OCI-LY1 (cell line): ENCODE data around the gene TUBA4A.

Experiments used
- H2AFZ ChIP-seq: fragments of 200-600 bp; sonication (generic), shearing (Covaris generic); 2 replicates; pipeline ENCODE4 v1.6.0; 2014; ENCODE audit warnings: antibody characterized with exemption, mild to moderate bottlenecking, low read length
- H3F3A ChIP-seq: fragments of 200-600 bp; sonication (generic), shearing (Covaris generic); 2 replicates; pipeline ENCODE4 v1.6.0; 2014; ENCODE audit warnings: mild to moderate bottlenecking, antibody characterized with exemption, low read length, moderate library complexity; ENCODE audit not compliant: insufficient read depth
- H3K27ac ChIP-seq: fragments of 200-600 bp; sonication (generic); 2 replicates; pipeline ENCODE4 v1.5.1; 2014; ENCODE audit warnings: low read length, mixed run types, mild to moderate bottlenecking, low read depth; ENCODE audit not compliant: poor library complexity, severe bottlenecking
- H3K27me3 ChIP-seq: fragments of 200-600 bp; sonication (generic); 2 replicates; pipeline ENCODE4 v1.6.0; 2014; ENCODE audit warnings: antibody characterized with exemption, mild to moderate bottlenecking, low read length, moderate library complexity; ENCODE audit not compliant: insufficient read depth
- H3K36me3 ChIP-seq: fragments of 200-600 bp; sonication (generic); 2 replicates; pipeline ENCODE4 v1.6.1; 2014; ENCODE audit warnings: mild to moderate bottlenecking, antibody characterized with exemption, low read length, moderate library complexity, mixed read lengths; ENCODE audit not compliant: insufficient read depth
- H3K4me1 ChIP-seq: fragments of 200-600 bp; sonication (generic); 2 replicates; pipeline ENCODE4 v1.5.1; 2014; ENCODE audit warnings: mild to moderate bottlenecking, low read length, moderate library complexity; ENCODE audit not compliant: insufficient read depth, severe bottlenecking
- H3K4me2 ChIP-seq: fragments of 200-600 bp; sonication (generic), shearing (Covaris generic); 2 replicates; pipeline ENCODE4 v1.6.1; 2014; ENCODE audit warnings: low read length
- H3K4me3 ChIP-seq: fragments of 200-600 bp; sonication (generic); 2 replicates; pipeline ENCODE4 v1.5.1; 2014; ENCODE audit warnings: low read length, low read depth, mild to moderate bottlenecking, mixed read lengths; ENCODE audit not compliant: poor library complexity, severe bottlenecking
- H3K79me2 ChIP-seq: fragments of 200-600 bp; shearing (Covaris generic); 2 replicates; pipeline ENCODE4 v1.6.1; 2016; ENCODE audit warnings: mixed run types, low read length, mixed read lengths; ENCODE audit not compliant: insufficient read depth
- H3K9ac ChIP-seq: fragments of 200-600 bp; sonication (generic), shearing (Covaris generic); 2 replicates; pipeline ENCODE4 v1.6.1; 2014; ENCODE audit warnings: mild to moderate bottlenecking, low read length, mixed read lengths
- H3K9me2 ChIP-seq: fragments of 200-600 bp; sonication (generic), shearing (Covaris generic); 2 replicates; pipeline ENCODE4 v1.6.1; 2014; ENCODE audit warnings: low read depth, mild to moderate bottlenecking, low read length, mixed read lengths
- H3K9me3 ChIP-seq: fragments of 200-600 bp; shearing (Covaris generic); 2 replicates; pipeline ENCODE4 v1.6.1; 2014; ENCODE audit warnings: low read length, mixed read lengths
- H4K20me1 ChIP-seq: fragments of 200-600 bp; sonication (generic), shearing (Covaris generic); 2 replicates; pipeline ENCODE4 v1.6.0; 2016; ENCODE audit warnings: mild to moderate bottlenecking, low read length; ENCODE audit not compliant: insufficient read depth
- CTCF ChIP-seq: fragments of 200-600 bp; sonication (generic), shearing (Covaris generic); IDR thresholded peaks from 2 replicates; pipeline ENCODE4 v1.5.1; 2017; ENCODE audit warnings: mild to moderate bottlenecking, antibody characterized with exemption, low read length, moderate library complexity, mixed read lengths
- EZH2 ChIP-seq: fragments of 200-600 bp; sonication (generic), shearing (Covaris generic); IDR thresholded peaks from 2 replicates; pipeline ENCODE4 v1.8.0; 2017; ENCODE audit warnings: borderline replicate concordance, mixed run types, mild to moderate bottlenecking, antibody characterized with exemption, low read length, moderate library complexity, mixed read lengths

Gene TUBA4A

GRCh38 chr2:219282943-219283581, 29.3 kb upstream of the TUBA4A start:
- no peak overlapping the region for H3K4me2 ChIP-seq
- no peaks in the 10 kb centered on the region for H3K79me2 ChIP-seq
- H3K4me3 ChIP-seq: no peak overlapping the region
- no peaks in the 10 kb centered on the region for H3K9me2 ChIP-seq
- peaks cover 54% of the 10 kb centered on the region for H3K36me3 ChIP-seq
- TF ChIP-seq CTCF (no peak), EZH2 (no peak)
- H3K27me3 ChIP-seq: no peaks in the 10 kb centered on the region
- no peaks in the 10 kb centered on the region for H4K20me1 ChIP-seq
- H2AFZ ChIP-seq: no peak overlapping the region
- H3K9me3 ChIP-seq: no peaks in the 10 kb centered on the region
- peaks cover 32% of the 10 kb centered on the region for H3K4me1 ChIP-seq
- no peak overlapping the region for H3K9ac ChIP-seq
- H3F3A ChIP-seq: no peaks in the 10 kb centered on the region
- H3K27ac ChIP-seq: no peak overlapping the region

DNA sequence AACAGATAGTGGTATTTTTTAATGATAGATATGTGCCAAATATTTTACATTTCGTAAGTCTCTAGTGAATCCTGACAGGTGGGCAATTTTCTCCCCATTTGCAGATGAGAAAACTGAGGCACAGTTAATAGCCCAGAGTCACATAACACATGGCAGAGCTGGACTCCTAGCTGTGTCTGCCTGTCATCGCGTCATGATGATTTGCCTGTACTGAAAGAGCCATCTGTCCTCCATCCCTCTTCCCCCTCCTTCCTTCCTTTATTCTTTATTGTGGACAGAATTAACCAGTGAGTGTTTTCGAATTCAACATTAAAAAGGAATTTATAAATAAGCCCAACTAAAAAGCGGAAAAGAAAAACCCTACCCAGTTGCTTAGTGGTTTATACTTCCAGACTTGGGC, 28.7 kb upstream of the TUBA4A start:
- Histone ChIP-seq H3K36me3 (peaks cover 54% of the 10 kb centered on the region), H3K9me2 (no peaks in the 10 kb centered on the region), H3K4me1 (peaks cover 35% of the 10 kb centered on the region), H4K20me1 (no peaks in the 10 kb centered on the region), H3K9me3 (no peaks in the 10 kb centered on the region), H3F3A (no peaks in the 10 kb centered on the region), H3K27ac (no peak overlapping the region), H3K79me2 (peaks cover 2% of the 10 kb centered on the region), H3K4me2 (no peak overlapping the region), H3K4me3 (no peak overlapping the region), H3K27me3 (no peaks in the 10 kb centered on the region), H2AFZ (no peak overlapping the region), H3K9ac (no peak overlapping the region)
- no peak for TF ChIP-seq CTCF
- no peak for TF ChIP-seq EZH2

DNA sequence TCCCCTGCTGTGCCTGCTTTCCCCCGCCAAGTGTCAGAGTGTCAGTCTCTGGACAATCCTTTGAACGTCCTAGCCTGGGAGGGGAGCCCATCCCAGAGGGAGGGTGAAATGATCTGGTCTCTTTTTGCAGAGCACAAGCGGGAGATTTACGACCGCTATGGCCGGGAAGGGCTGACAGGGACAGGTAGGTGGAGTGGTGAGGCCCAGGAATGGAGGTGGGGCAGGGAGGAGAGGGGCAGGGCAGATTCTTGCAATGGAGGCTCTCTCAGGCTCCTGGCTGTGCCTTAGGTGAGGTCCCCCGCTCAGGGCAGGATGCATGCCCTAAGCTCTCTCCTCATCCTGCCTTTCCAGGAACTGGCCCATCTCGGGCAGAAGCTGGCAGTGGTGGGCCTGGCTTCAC, 27.9 kb upstream of the TUBA4A start:
- Histone ChIP-seq H3K4me1 (peaks cover 39% of the 10 kb centered on the region), H3K27ac (no peak overlapping the region), H3K9me2 (no peaks in the 10 kb centered on the region), H2AFZ (no peak overlapping the region), H3K9me3 (no peaks in the 10 kb centered on the region), H3K27me3 (no peaks in the 10 kb centered on the region), H4K20me1 (no peaks in the 10 kb centered on the region), H3K4me3 (no peak overlapping the region), H3K36me3 (peaks cover 53% of the 10 kb centered on the region), H3K9ac (no peak overlapping the region), H3F3A (no peaks in the 10 kb centered on the region), H3K79me2 (peaks cover 8% of the 10 kb centered on the region), H3K4me2 (no peak overlapping the region)
- TF ChIP-seq EZH2 (no peak), CTCF (no peak)
